SW480 (cell line): ENCODE measurements around the gene JUND.
"Not testable (repeated sequence)": the region's sequence is repeated elsewhere in the genome, so short reads cannot be mapped to it uniquely, and the experiment has no call there.

Experiments used
- DNase-seq: peaks from one replicate; pipeline ENCODE4 v3.0.0-alpha.2; 2016; ENCODE audit warnings: low spot score

The JUND gene

DNA sequence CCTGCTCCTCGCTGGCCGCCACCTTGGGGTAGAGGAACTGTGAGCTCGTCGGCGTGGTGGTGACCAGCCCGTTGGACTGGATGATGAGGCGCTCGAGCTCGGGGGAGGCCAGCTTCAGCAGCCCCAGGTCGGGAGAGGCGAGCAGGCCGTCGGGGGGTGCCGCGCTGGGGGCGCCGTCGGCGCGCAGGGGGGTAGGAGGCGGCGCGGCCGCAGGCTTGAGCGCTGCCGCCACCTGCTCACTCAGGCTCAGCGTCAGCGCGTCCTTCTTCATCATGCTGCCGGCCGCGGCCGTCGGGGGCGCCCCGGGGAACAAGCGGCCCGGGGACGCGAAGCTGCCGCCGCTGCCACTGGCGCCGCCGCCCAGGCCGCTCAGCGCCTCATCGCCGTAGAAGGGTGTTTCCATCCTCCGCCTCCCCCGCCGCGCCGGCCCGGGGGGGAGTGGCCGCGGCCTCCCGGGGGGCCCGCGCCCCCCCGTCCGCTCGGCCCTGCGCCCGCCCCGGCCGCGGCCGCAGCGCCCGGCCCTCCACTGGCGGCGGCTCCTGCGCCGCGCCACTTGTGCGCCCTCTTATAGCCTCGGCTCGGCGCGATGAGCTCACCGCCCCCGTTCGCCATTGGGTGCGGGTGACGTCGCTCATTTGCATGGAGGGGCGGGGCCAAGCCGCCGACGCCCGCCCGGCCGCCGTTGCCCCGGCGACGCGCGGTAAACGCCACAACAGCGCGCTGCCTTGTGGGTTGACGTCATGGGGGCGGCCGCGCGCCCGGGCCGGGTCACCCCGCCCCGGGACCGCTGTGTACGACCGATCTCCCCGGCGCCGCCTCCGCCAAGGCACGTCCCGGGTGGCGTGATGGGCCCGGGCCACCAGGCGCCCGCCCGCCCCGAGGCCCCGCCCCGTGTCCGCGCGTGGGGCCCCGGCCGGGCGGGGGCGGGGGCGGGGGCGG lies at the start of gene JUND:
TSS of gene JUND (minus strand) at position 541 of the 939 bp plus-strand sequence. CDS start at position 403, 138 bp downstream.
- peak; percentile 97 for DNase-seq

DNA sequence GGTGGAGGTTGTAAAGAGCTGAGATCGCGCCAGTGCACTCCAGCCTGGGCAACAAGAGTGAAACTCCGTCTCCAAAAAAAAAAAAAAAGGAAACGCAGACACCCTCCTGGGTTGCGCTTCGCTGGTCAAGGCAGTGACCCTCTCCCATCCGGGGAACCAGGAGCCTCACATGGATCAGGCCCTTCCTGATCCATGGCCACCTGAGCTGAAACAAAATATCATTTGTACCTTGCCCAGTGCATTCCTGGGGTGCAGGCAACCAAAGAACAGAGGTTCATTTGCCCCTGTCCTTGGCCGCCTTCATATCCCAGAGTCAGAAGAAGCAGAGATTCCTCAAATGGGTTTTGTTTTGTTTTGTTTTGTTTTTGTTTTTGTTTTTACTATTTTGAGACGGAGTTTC lies 49.4 kb upstream of the JUND start:
- DNase-seq, result no peak

GRCh38 chr19:18329035-18329376 lies 47.6 kb upstream of the JUND start:
- DNase-seq, result no peak

DNA sequence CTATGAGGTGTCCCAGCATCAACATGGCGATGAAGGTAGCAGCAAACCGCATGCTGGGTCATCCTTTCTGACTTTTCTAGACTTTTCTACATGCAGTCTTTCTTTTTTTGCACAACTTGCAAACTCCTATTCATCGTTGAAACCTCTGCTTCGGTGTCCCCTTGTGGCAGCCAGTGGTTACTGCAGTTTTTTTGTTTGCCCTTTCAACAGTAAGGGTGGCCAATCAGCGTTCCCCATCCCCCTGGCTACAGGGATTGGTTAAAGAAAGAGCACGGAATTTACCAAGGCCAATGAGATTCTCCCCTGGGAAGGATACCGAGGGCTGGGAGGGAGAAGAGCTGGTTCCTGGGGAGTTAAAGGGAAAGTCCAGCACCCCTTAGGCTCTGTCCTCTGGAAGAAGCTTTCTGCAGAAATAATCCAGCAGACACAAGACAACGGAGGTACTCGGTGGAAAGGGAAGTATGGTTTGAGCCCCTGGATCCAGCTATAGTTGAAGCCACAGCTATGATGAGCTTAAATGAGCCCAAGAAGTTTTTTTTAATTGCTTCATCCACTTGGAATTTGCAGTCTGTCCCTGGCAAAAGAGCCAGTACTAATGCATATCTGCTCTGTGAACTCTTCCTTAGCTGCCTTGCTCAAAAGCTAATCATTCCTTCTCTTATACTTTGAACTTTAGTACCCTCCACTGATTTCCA lies 47.1 kb upstream of the JUND start:
- peak; percentile 97 for DNase-seq

- no peak for DNase-seq
These were observed 45.4 kb upstream of the JUND start for GRCh38 chr19:18326772-18327171.

DNA sequence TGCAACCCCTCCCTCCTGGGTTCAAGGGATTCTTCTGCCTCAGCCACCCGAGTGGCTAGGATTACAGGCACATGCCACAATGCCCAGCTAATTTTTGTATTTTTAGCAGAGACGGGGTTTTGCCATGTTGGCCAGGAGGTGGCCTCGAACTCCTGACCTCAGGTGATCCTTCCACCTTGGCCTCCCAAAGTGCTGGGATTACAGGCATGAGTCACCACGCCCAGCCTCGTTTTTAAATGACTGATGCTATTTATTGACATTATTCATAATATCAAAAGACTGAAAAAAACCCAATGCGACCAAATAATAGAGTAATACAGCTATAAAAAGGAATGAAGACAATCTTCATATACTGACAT lies 42.9 kb upstream of the JUND start:
- not testable (repeated sequence) for DNase-seq

DNA sequence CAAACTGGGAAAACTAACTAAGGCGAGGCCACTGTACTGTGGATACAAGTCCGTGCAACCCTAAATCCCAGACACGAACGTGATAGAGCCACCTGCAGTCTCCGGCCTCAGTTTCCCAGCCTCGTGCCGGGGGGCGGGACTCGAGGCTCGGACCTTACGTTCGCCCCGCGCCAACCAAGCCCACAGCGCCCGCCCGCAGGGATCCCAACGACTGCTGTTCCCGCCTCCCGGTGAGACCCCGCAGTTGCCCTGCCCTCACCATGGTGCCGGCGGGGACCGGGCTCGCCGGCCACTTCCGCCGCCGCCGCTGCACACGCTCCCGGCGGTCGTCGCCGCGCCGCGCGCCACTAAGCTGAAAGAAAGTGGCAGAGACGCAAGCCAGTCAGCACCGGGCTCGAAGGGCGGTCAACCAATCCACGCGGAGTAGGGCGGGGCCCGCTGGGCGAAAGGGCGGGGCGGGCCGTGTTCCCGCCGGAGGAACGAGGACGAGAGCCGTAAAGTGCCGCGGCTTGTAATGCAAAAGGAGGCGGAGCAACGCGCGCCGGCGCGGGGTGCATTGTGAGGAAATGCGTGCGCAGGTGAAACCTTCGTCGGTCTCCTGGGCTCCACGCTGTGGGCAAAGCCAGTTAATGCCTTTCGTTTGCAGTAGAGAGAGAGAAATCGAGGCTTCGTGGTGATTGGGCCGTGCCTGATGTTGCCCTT lies 41.5 kb upstream of the JUND start, which contains the start of gene LSM4:
TSS of gene LSM4 (minus strand) at position 318 of the 702 bp plus-strand sequence. CDS start at position 262, 56 bp downstream.
- peak; percentile 98 for DNase-seq

DNA sequence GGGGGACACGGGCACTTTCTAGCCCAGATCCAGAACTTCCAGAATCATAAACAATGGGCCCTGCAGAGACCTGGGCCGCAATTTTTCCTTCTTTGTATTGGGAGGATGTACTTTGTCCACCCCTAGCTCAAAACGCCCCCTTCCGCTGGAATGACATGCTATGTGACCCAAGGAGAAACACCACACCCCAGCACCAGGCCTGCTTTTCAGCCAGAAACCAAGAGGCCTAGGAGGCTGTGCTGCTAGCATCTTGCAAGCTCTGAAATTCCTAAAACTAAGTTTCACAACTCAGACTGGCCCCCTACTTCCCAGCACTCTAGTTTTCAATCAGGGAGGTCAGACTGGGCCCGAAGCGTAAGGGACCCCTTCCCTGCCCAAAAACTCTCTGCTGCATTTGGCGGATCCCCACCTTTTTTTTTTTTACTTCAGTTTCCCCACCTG lies 40.9 kb upstream of the JUND start:
- DNase-seq, result peak; percentile 60

- no peak for DNase-seq
These were observed 40.3 kb upstream of the JUND start for GRCh38 chr19:18321734-18322102.

DNA sequence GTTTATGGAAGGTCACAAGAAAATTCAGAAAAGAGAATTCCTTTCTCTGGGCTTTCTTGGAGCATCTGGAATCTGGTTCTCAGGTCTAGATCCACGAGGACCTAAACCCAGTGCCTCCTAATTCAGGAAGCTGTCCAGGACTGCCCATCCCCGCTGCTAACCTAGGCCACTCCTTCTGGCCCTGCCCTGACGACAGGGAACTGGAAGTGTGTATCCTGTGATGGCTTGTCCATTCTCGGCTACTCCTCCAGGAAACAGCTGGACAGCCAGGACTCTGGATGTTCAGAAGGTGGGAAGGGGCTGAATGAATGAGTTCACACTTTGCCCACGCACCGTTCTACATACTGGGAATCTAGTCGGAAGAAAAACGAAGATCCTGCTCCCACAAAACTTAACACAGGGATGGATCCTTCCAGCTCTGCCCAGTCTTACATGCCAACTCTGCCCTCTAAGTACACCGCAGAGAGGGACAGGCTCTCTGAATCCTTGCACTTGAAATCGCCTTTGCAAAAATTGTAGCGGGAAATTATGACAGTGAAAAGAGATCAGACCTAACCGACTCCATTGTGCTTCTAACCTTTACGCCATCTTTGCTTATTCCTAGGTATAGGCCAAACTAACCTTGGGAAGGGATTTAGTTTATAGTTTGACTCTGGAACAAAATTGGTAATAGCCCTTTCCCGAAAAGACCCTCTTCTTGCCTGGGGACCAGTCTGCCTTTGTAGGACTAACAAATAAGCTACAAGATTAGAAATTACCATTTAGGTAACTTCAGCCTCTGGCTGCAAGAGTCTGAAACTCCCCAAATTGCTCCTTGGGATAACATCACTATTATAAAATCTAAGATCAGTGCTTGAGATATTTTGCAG lies 39.7 kb upstream of the JUND start:
- no peak for DNase-seq

DNA sequence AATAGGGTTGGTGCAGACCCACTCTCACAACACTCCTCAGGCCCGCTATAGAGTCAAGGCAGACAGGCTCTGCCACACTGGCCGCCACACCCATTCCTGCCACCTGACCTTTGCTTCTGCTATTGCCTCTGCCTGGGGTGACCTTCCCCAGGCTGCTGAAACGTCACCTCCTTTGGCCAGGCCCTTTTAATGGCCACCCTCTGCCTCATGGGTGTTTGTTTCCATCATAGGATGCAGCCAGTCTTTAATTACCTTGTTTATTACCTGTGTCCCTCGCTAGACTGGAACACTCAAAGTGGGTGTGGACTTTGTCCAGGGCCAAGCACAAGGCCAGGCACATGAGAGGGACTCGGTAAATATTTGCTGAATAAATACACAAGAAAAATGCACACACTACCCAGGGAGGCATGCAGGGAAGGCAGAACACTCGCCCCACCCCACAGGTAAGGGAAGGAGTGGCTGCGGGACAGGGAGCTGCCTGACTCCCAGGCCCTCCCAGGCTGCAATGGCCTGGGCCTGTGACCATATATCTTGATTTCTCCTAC lies 38.2 kb upstream of the JUND start:
- no peak for DNase-seq

DNA sequence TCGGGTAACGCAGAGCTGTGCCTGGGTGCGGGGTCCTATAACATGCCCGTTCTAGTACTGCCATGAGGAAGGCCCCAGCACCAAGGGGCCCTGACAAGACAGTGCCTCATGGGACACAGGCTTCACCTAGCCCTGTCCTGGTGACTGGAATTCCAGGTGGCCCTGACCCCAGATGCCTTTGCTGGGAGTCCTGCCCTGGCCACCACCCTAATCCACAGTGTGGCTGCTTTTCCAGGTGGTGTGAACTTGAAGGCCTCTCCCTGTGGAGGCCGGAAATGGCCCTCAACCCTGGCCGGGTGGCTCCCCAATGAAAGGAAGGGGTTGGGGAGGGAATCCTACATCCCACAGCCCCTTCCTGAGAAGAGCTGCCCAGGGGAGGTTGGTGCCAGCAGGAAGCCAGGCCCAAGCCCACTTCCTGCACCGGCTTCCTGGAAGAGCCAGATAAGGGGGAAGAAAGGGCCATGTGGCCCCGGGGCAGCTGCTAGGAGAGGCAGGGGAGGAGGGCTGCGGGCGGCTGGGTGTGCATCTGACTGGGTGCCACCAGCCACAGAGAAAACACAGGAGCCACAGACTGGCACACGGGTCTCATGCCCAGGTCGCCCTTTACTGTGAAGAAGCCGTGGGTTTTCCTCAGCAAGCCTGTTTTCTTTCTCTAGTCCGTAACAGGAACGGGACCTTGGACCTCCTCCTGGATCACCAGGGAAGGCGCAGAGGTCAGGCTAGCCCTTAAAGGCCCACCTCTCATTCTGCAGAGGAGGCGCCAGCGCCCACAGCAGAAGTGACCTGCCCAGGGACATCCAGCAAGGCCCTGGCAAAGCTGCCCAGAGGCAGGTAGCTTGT lies 36.8 kb upstream of the JUND start:
- DNase-seq, result no peak

GRCh38 chr19:18313398-18313797 lies 32.0 kb upstream of the JUND start:
- DNase-seq, result no peak

DNA sequence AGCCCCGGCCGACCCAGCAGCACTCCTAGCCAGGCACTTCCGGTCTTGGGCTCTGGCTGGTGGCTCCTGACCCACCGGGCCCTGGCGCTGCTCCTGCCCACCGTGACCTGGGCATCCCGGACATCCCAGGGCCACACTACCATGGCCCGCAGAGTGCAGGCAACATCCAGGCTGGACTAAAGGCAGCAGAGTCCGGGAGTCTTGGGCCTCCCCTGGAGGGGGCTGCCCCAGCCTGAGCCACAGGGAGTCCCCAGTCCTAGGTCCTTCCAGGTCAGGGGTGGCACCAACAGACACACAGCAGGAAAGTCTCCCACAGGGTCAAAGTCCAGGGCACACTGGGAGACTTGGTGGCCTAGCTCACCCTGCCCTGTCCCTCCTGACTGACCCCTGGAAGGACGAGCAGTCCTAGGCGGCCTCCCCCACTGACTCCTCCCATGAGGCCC lies 30.7 kb upstream of the JUND start:
- no peak for DNase-seq

- no peak for DNase-seq
These were observed 30.2 kb upstream of the JUND start for GRCh38 chr19:18311502-18312091.

DNA sequence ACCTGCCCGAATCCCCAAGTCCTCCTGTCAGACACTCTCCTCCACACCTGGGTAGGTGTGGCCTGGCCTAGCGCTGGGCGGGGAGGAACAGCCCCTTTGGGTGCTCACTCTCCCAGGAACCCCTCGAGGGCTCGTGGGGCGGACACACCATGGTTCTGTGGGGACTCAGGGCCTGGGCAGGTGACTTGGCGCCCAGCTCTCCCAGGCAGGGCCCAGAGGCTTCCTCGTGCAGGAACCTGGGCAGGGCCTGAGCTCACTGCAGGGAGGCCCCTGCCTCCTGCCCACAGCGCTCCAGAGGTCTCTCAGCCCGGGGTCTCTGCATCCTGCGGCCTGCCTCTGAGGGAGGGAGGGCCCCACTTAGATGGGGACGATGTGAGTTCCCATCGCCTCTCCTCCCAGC lies 29.5 kb upstream of the JUND start:
- DNase-seq, result no peak

DNA sequence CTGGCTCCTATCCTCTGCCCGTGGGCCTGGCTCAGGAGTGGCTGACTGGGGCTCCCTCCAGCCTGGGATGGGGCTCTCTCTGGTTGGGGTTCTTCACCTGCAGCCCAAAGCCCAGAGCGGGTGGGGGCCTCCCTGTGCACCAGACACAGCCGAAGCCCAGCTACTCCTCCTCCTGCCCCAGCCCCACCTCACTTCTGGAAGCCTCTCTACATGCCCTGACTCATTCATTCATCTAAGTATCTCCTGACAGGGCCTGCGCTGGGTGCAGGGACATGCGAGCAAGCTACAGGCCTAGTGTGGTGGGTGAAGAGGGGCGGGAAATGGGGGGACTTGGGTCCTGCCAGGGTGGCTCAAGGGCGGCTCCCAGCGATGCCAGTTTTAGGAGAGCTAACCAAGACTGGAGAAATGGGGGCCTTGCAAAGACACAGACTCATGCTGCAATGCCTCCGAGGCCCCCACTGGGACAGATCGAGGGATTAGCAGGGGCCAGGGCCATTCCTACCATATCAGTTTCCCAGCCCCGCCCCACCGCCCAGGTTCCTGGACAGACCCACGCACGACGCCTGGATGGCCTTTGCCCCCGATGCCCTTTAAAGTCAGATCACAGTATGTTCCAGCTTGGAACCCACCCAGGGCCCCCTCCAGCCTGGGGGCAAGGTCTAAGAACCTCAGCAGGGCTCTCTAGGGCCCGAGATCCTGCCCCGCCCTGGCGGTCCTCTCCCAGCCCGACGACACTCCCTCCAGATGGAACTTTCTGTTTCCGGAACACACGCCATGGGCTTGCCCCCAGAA lies 28.9 kb upstream of the JUND start:
- no peak for DNase-seq

DNA sequence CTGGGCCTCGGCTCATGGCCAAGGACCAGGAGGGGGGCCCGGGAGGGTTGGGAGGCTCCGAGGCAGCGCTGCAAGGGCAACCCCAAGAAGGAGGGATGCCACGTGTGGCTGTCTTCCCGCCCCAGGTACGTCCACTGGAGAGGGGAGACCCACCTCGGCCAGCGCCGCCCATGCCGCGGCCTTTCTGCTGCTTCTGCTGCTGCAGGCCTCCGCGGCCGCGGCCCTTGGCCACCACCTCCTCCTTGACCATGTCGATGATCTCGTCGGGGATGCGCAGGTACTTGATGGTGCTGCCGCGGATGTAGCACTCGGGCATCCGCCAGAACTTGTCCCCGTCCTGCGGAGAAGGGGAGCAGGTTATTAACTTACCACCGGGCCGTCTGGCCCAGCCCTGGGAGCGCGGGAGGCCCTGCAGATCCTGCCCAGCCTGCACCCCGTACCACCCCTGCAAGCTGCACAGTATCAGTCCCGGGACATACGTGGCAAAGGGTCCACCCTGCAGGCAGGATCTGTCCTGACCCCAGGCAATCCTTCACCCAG lies 28.2 kb upstream of the JUND start:
- DNase-seq, result no peak

- no peak for DNase-seq
These were observed 27.5 kb upstream of the JUND start for GRCh38 chr19:18308948-18309325.
